ENCODE data around the gene PHTF1.
"Not testable (repeated sequence)": the region's sequence is repeated elsewhere in the genome, so short reads cannot be mapped to it uniquely, and the experiment has no call there.

The PHTF1 gene

GRCh38 chr1:113761937-113762336 lies 2.7 kb upstream of the PHTF1 start:
- TF ChIP-seq CTCF (IDR thresholded peaks at IDR 0.05), result no peak
- Histone ChIP-seq H2AFZ (no peak overlapping the region), H3K79me2 (no peaks in the 10 kb centered on the region)

GRCh38 chr1:113760102-113761080 lies 1.1 kb upstream of the PHTF1 start:
- Histone ChIP-seq H3K4me2 (ENCODE audit: low read length) (peak overlapping the region; percentile 92), H2AFZ (peak overlapping the region; percentile 96), H3K9ac (no peak overlapping the region), H3K27ac (peak overlapping the region; percentile 90), H3K4me3 (ENCODE audit: low read depth, low read length) (peak overlapping the region; percentile 95), H3K36me3 (ENCODE audit: control insufficient read depth, insufficient read depth, low read length) (no peaks in the 10 kb centered on the region), H3K79me2 (no peaks in the 10 kb centered on the region), H3K9me3 (ENCODE audit: control insufficient read depth, low read length) (no peaks in the 10 kb centered on the region), H3K4me1 (peaks cover 5% of the 10 kb centered on the region), H3K27me3 (ENCODE audit: control insufficient read depth, insufficient read depth, low read length) (no peaks in the 10 kb centered on the region)
- TF ChIP-seq CTCF (IDR thresholded peaks at IDR 0.05), result no peak

More at GRCh38 chr1:113761937-113762336, 2.7 kb upstream of the PHTF1 start:
- Histone ChIP-seq H3K27me3 (ENCODE audit: control insufficient read depth, insufficient read depth, low read length) (no peaks in the 10 kb centered on the region), H3K9ac (no peak overlapping the region), H3K4me1 (peaks cover 5% of the 10 kb centered on the region), H3K4me2 (ENCODE audit: low read length) (no peak overlapping the region), H3K27ac (no peak overlapping the region), H3K36me3 (ENCODE audit: control insufficient read depth, insufficient read depth, low read length) (no peaks in the 10 kb centered on the region), H3K4me3 (ENCODE audit: low read depth, low read length) (no peak overlapping the region), H3K9me3 (ENCODE audit: control insufficient read depth, low read length) (no peaks in the 10 kb centered on the region)

DNA sequence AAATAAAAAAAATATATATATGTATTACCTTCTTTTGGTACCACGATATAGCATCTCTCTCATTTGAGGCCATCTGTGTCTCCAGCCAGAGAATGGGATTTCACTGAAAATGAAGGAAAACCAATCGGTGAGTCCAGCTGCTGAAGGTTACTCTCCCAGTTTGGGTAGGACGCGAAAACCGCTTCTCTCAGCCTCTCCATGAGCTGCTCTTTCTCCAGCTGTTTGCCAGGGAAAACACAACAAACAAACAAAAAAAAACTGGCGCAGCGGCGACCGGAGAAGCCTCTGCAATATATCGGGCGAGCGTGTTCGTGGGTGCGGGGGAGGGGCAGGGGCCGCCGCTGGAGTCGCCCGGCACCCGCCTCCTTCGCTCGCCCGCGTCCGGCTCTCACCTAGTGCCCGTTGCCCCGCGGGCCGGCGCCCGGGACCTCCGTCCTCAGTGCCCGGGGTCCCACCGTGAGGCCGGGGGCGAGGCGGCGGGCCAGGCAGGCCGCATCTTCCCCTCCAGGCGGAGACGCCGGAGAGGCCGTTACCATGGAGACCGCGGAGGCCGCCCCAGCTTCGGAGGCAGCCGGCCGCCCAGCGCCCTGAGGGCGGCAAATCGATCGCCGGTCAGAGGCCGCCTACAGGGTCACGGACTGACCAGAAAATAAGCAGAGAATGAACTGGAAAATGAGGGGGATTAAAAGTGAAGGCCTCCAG lies 504 bp downstream of the PHTF1 start:
- peak overlapping the region; percentile 92 for H3K4me2 ChIP-seq (ENCODE audit: low read length)
- no peaks in the 10 kb centered on the region for H3K4me1 ChIP-seq
- no peak for TF ChIP-seq CTCF (IDR thresholded peaks at IDR 0.05)
- peak overlapping the region; percentile 95 for H3K4me3 ChIP-seq (ENCODE audit: low read depth, low read length)
- no peaks in the 10 kb centered on the region for H3K27me3 ChIP-seq (ENCODE audit: control insufficient read depth, insufficient read depth, low read length)
- no peaks in the 10 kb centered on the region for H3K9me3 ChIP-seq (ENCODE audit: control insufficient read depth, low read length)
- peak overlapping the region; percentile 96 for H2AFZ ChIP-seq
- H3K79me2 ChIP-seq, result no peaks in the 10 kb centered on the region
- no peaks in the 10 kb centered on the region for H3K36me3 ChIP-seq (ENCODE audit: control insufficient read depth, insufficient read depth, low read length)
- peak overlapping the region; percentile 90 for H3K27ac ChIP-seq
- peak overlapping the region; percentile 1 for H3K9ac ChIP-seq

GRCh38 chr1:113756461-113756860 lies 2.8 kb downstream of the PHTF1 start:
- Histone ChIP-seq H3K4me3 (ENCODE audit: low read depth, low read length) (no peak overlapping the region), H3K36me3 (ENCODE audit: control insufficient read depth, insufficient read depth, low read length) (no peaks in the 10 kb centered on the region), H3K79me2 (no peaks in the 10 kb centered on the region), H2AFZ (no peak overlapping the region), H3K9ac (no peak overlapping the region), H3K4me2 (ENCODE audit: low read length) (no peak overlapping the region), H3K27me3 (ENCODE audit: control insufficient read depth, insufficient read depth, low read length) (no peaks in the 10 kb centered on the region), H3K4me1 (no peaks in the 10 kb centered on the region), H3K9me3 (ENCODE audit: control insufficient read depth, low read length) (no peaks in the 10 kb centered on the region), H3K27ac (no peak overlapping the region)
- TF ChIP-seq CTCF (IDR thresholded peaks at IDR 0.05), result no peak

GRCh38 chr1:113753333-113753732 lies 6.0 kb downstream of the PHTF1 start:
- not testable (repeated sequence) for H2AFZ ChIP-seq; H3K27ac ChIP-seq; H3K79me2 ChIP-seq; H3K36me3 ChIP-seq (ENCODE audit: control insufficient read depth, insufficient read depth, low read length); H3K9ac ChIP-seq; H3K4me3 ChIP-seq (ENCODE audit: low read depth, low read length); H3K9me3 ChIP-seq (ENCODE audit: control insufficient read depth, low read length); H3K27me3 ChIP-seq (ENCODE audit: control insufficient read depth, insufficient read depth, low read length); H3K4me2 ChIP-seq (ENCODE audit: low read length); H3K4me1 ChIP-seq
